ENCODE data around the gene CASKIN2.
A peak's percentile ranks its signal among the peaks of the same experiment; 100 is the strongest.

Gene CASKIN2

GRCh38 chr17:75515496-75516254 lies at the start of gene CASKIN2:
TSS of gene CASKIN2 (minus strand) at chr17:75515537. CDS start at chr17:75513804, 1,733 bp downstream.
- TF ChIP-seq CTCF (IDR thresholded peaks at IDR 0.05; ENCODE audit: low read depth, low read length, poor library complexity, severe bottlenecking) (peak; percentile 99), EZH2phosphoT487 (IDR thresholded peaks at IDR 0.05; ENCODE audit: borderline replicate concordance, low read length) (no peak)
- H3K4me3 ChIP-seq (ENCODE audit: low read length): peak within 1 kb of the TSS; percentile 93
- H3K4me1 ChIP-seq (ENCODE audit: control insufficient read depth, low read length): peaks cover 30% of the 10 kb centered on the region
- peaks cover 18% of the 10 kb centered on the region for H3K36me3 ChIP-seq (ENCODE audit: control insufficient read depth, low read length)
- peaks cover 20% of the 10 kb centered on the region for H3K79me2 ChIP-seq (ENCODE audit: control insufficient read depth, low read length)
- peaks cover 5% of the 10 kb centered on the region; the same call in 1 of the 2 replicates for H4K20me1 ChIP-seq (ENCODE audit: control insufficient read depth, insufficient read depth, low read depth, low read length)
- H3K4me2 ChIP-seq (ENCODE audit: low read length): peak within 1 kb of the TSS; percentile 81
- H3K27ac ChIP-seq (ENCODE audit: low read depth, low read length): no peak within 1 kb of the TSS
- peaks cover 17% of the 10 kb centered on the region for H3K27me3 ChIP-seq (ENCODE audit: control insufficient read depth, low read length)
- no peaks in the 10 kb centered on the region; the same call in 1 of the 2 replicates for H3F3A ChIP-seq (ENCODE audit: control insufficient read depth, insufficient read depth)
- H3K9me2 ChIP-seq (replicated peaks; ENCODE audit: control insufficient read depth, low read length): no peaks in the 10 kb centered on the region
- no peaks in the 10 kb centered on the region for H3K9me3 ChIP-seq (ENCODE audit: control insufficient read depth, insufficient read depth, low read length)

GRCh38 chr17:75565066-75565465 lies 49.7 kb upstream of the CASKIN2 start:
- Histone ChIP-seq H3F3A (ENCODE audit: control insufficient read depth, insufficient read depth) (no peaks in the 10 kb centered on the region), H4K20me1 (ENCODE audit: control insufficient read depth, insufficient read depth, low read depth, low read length) (no peaks in the 10 kb centered on the region), H3K79me2 (ENCODE audit: control insufficient read depth, low read length) (no peaks in the 10 kb centered on the region), H3K4me2 (ENCODE audit: low read length) (no peak overlapping the region), H3K9me2 (replicated peaks; ENCODE audit: control insufficient read depth, low read length) (no peaks in the 10 kb centered on the region), H3K27me3 (ENCODE audit: control insufficient read depth, low read length) (no peaks in the 10 kb centered on the region), H3K9me3 (ENCODE audit: control insufficient read depth, insufficient read depth, low read length) (no peaks in the 10 kb centered on the region), H3K27ac (ENCODE audit: low read depth, low read length) (no peak overlapping the region), H3K36me3 (ENCODE audit: control insufficient read depth, low read length) (no peaks in the 10 kb centered on the region), H3K4me3 (ENCODE audit: low read length) (no peak overlapping the region), H3K4me1 (ENCODE audit: control insufficient read depth, low read length) (peaks cover 10% of the 10 kb centered on the region)
- TF ChIP-seq EZH2phosphoT487 (IDR thresholded peaks at IDR 0.05; ENCODE audit: borderline replicate concordance, low read length) (no peak), CTCF (IDR thresholded peaks at IDR 0.05; ENCODE audit: low read depth, low read length, poor library complexity, severe bottlenecking) (no peak)

GRCh38 chr17:75564195-75564594 lies 48.9 kb upstream of the CASKIN2 start:
- peaks cover 10% of the 10 kb centered on the region for H3K4me1 ChIP-seq (ENCODE audit: control insufficient read depth, low read length)
- H3K9me2 ChIP-seq (replicated peaks; ENCODE audit: control insufficient read depth, low read length): no peaks in the 10 kb centered on the region
- no peaks in the 10 kb centered on the region for H4K20me1 ChIP-seq (ENCODE audit: control insufficient read depth, insufficient read depth, low read depth, low read length)
- no peaks in the 10 kb centered on the region for H3K9me3 ChIP-seq (ENCODE audit: control insufficient read depth, insufficient read depth, low read length)
- H3K4me2 ChIP-seq (ENCODE audit: low read length): no peak overlapping the region
- no peak overlapping the region for H3K27ac ChIP-seq (ENCODE audit: low read depth, low read length)
- H3K79me2 ChIP-seq (ENCODE audit: control insufficient read depth, low read length): no peaks in the 10 kb centered on the region
- no peak overlapping the region for H3K4me3 ChIP-seq (ENCODE audit: low read length)
- no peaks in the 10 kb centered on the region for H3F3A ChIP-seq (ENCODE audit: control insufficient read depth, insufficient read depth)
- no peak for TF ChIP-seq EZH2phosphoT487 (IDR thresholded peaks at IDR 0.05; ENCODE audit: borderline replicate concordance, low read length)
- no peak for TF ChIP-seq CTCF (IDR thresholded peaks at IDR 0.05; ENCODE audit: low read depth, low read length, poor library complexity, severe bottlenecking)
- H3K36me3 ChIP-seq (ENCODE audit: control insufficient read depth, low read length): no peaks in the 10 kb centered on the region
- no peaks in the 10 kb centered on the region for H3K27me3 ChIP-seq (ENCODE audit: control insufficient read depth, low read length)
